Lung (tissue), 12 donors: ENCODE measurements around the gene PIP5K1B. TPM values are rescaled to one million over a fixed set of nuclear protein-coding genes. Genes with fewer than 3 reads are reported as not detected.

Experiments used
- ATAC-seq: fragments of 200-7000 bp; cut with Tn5 transposase; one replicate; pipeline ENCODE4 v1.9.1; 2020; ENCODE audit warnings: moderate number of reproducible peaks; ENCODE audit not compliant: insufficient read depth, low FRiP score
- DNase-seq, 3 donors: peaks; one replicate each; pipeline ENCODE4 v3.0.0-alpha.2; 2013 to 2017
- H3K27ac ChIP-seq, 2 donors: one replicate each; pipeline ENCODE4 v1.5.1; 2013; ENCODE audit warnings: mild to moderate bottlenecking in 2 of 2, moderate library complexity in 2 of 2, control low read depth in 1 of 2, inconsistent platforms in 1 of 2, low read depth in 1 of 2, low read length in 1 of 2
- H3K27me3 ChIP-seq, 3 donors: one replicate each; pipeline ENCODE4 v1.5.1; 2013; ENCODE audit warnings: low read length in 2 of 3; ENCODE audit not compliant: control insufficient read depth in 3 of 3, insufficient read depth in 3 of 3
- H3K36me3 ChIP-seq, 4 donors: one replicate each; pipeline ENCODE4 v1.5.1; 2013; ENCODE audit warnings: low read length in 4 of 4, mild to moderate bottlenecking in 1 of 4, moderate library complexity in 1 of 4; ENCODE audit not compliant: control insufficient read depth in 4 of 4, insufficient read depth in 4 of 4
- H3K4me1 ChIP-seq, 5 donors: one replicate each; pipeline ENCODE4 v1.5.1; 2013; ENCODE audit warnings: low read length in 5 of 5, mild to moderate bottlenecking in 2 of 5, moderate library complexity in 1 of 5; ENCODE audit not compliant: control insufficient read depth in 5 of 5, insufficient read depth in 5 of 5
- H3K4me3 ChIP-seq: one replicate; pipeline ENCODE4 v1.5.1; 2013; ENCODE audit warnings: mild to moderate bottlenecking, control low read depth, moderate library complexity
- H3K9ac ChIP-seq, 2 donors: one replicate each; pipeline ENCODE4 v1.5.1; 2013; ENCODE audit warnings: low read length in 2 of 2, control low read depth in 1 of 2; ENCODE audit not compliant: insufficient read depth in 1 of 2
- H3K9me3 ChIP-seq, 4 donors: one replicate each; pipeline ENCODE4 v1.5.1; 2013; ENCODE audit warnings: low read length in 3 of 4, mild to moderate bottlenecking in 1 of 4, moderate library complexity in 1 of 4; ENCODE audit not compliant: control insufficient read depth in 4 of 4, insufficient read depth in 3 of 4
- WGBS, 2 donors: extraction: QIAGEN DNeasy Blood & Tissue Kit; methylation state at CpG; one replicate each; pipeline ENCODE4 v1.1.7; 2013; 5-methylcytosine and 5-hydroxymethylcytosine counted together
- polyA plus RNA-seq, 2 donors: library from polyadenylated mRNA; stranded (reverse); fragments of 200-250 nt; gene quantifications; one replicate each; pipeline ENCODE4 v1.2.1, GENCODE V29; 2013
- total RNA-seq, 2 donors: library from RNA; depleted of rRNA in 1 of 2; stranded (reverse); fragments of >200 nt in 1 of 2; gene quantifications; one replicate each; pipeline ENCODE4 v1.2.1, GENCODE V29; 2014 to 2021
- TF ChIP-seq, protein P1 (sequence below): IDR thresholded peaks from 2 replicates; pipeline ENCODE4 v1.5.1; 2012; ENCODE audit warnings: mild to moderate bottlenecking; ENCODE audit errors: control extremely low read depth, extremely low read depth
- donor health status: control.
- donor health status: control.
- donor health status: Bipolar disorder and iron deficiency.
- donor health status: healthy.
- donor health status: DM: yes; HTN: yes; CAD: no.

Gene PIP5K1B
- total and polyA plus RNA-seq, 4 donors, result 6.6 to 28.2 (median 15.6) TPM

DNA sequence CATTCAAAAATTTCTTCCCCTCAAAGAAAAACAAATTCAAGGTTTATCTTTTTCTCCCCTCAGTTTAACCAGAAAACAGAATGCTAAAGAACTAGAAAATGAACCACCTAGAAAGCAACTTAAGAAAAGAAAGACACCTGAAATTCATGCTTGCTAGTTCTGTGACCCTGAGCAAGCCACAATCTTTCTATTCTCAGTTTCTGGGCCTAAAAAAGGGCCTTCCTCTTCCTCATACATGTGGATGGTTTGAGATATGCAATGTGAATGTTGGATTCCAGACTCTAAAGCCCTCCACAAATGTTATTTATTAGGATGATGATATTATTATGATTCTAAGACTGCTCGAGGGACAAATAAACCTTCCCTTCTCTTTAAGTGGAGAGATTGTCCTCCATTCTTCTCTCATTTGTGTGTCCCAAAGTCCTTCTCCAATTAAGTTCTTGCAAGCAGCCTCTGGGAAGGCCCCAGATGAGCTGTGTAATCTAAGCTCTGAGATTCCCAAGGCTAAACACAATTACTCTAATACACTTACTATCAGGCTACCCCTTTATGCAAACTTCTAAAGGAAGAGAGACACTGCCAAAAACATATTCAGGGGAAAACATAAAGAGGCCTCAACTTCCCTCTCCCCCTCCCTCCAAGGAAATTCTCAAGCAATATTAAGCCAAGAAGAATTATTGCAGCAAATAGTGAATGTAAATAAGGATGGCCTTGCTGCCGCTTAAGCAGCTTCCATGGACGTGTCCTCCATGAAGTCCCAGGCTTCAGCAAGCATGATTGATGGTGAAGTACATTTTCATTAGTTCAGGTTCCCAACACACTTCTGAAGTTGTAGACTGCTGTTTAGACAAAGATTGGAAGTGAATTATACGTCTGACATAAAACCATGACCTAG, 228.6 kb downstream of the PIP5K1B start:
- H3K4me3 ChIP-seq, result no peak overlapping the region
- peaks cover 0 to 1% (median 0%) of the 10 kb centered on the region in 5 donors for H3K4me1 ChIP-seq
- TF ChIP-seq, protein P1, sequence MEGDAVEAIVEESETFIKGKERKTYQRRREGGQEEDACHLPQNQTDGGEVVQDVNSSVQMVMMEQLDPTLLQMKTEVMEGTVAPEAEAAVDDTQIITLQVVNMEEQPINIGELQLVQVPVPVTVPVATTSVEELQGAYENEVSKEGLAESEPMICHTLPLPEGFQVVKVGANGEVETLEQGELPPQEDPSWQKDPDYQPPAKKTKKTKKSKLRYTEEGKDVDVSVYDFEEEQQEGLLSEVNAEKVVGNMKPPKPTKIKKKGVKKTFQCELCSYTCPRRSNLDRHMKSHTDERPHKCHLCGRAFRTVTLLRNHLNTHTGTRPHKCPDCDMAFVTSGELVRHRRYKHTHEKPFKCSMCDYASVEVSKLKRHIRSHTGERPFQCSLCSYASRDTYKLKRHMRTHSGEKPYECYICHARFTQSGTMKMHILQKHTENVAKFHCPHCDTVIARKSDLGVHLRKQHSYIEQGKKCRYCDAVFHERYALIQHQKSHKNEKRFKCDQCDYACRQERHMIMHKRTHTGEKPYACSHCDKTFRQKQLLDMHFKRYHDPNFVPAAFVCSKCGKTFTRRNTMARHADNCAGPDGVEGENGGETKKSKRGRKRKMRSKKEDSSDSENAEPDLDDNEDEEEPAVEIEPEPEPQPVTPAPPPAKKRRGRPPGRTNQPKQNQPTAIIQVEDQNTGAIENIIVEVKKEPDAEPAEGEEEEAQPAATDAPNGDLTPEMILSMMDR, result no peak
- H3K27ac ChIP-seq, result no peak overlapping the region
- WGBS, 2 donors, result 57 to 80% methylated on average over 4 of the region's 4 CpGs
- DNase-seq (peak in 1 of 3 donors; percentile 21), ATAC-seq (no peak)
- no peak overlapping the region for H3K9ac ChIP-seq
- no peaks in the 10 kb centered on the region for H3K27me3 ChIP-seq
- H3K36me3 ChIP-seq, result no peaks in the 10 kb centered on the region
- H3K9me3 ChIP-seq, result no peaks in the 10 kb centered on the region

DNA sequence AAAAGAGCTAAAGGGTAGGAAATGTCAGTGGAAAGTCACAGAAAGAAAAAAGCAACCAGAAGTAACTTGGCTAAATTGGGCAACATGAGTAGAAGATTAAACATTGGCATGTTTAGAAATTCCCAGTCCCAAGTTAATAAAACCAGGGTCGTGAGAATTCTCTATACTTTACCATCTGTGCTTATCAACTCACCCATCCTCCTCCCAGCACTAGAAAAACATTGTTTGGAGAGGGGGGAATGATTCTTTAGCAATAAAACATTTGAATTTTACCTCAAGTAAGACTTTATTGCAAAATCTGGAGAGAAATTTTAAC, 229.2 kb downstream of the PIP5K1B start:
- Histone ChIP-seq H3K9me3 (no peaks in the 10 kb centered on the region), H3K27me3 (no peaks in the 10 kb centered on the region), H3K4me1 (peaks cover 0 to 1% (median 0%) of the 10 kb centered on the region in 5 donors), H3K27ac (no peak overlapping the region), H3K9ac (no peak overlapping the region), H3K36me3 (no peaks in the 10 kb centered on the region), H3K4me3 (no peak overlapping the region)
- 51 to 66% methylated on average over 1 of the region's 1 CpG for WGBS, 2 donors
- DNase-seq (no peak), ATAC-seq (no peak)
- TF ChIP-seq, protein P1, result no peak

GRCh38 chr9:68940573-68940972, 235.5 kb downstream of the PIP5K1B start:
- ATAC-seq (no peak), DNase-seq (no peak)
- H3K4me3 ChIP-seq, result no peak overlapping the region
- no peaks in the 10 kb centered on the region for H3K9me3 ChIP-seq
- H3K36me3 ChIP-seq, result no peaks in the 10 kb centered on the region
- no peaks in the 10 kb centered on the region for H3K27me3 ChIP-seq
- H3K9ac ChIP-seq, result no peak overlapping the region
- H3K4me1 ChIP-seq, result peaks cover 0 to 10% (median 0%) of the 10 kb centered on the region in 5 donors
- H3K27ac ChIP-seq, result no peak overlapping the region
- TF ChIP-seq, protein P1, result no peak
- 91 to 93% methylated on average over 6 of the region's 6 CpGs for WGBS, 2 donors
